Lung (tissue), 12 donors: Measurements from ENCODE around the gene ZNF143. TPM values are rescaled to one million over a fixed set of nuclear protein-coding genes. Genes with fewer than 3 reads are reported as not detected.

Experiments used
- ATAC-seq: fragments of 200-7000 bp; cut with Tn5 transposase; one replicate; pipeline ENCODE4 v1.9.1; 2020; ENCODE audit warnings: moderate number of reproducible peaks; ENCODE audit not compliant: insufficient read depth, low FRiP score
- DNase-seq, 3 donors: peaks; one replicate each; pipeline ENCODE4 v3.0.0-alpha.2; 2013 to 2017
- H3K27ac ChIP-seq, 2 donors: one replicate each; pipeline ENCODE4 v1.5.1; 2013; ENCODE audit warnings: mild to moderate bottlenecking in 2 of 2, moderate library complexity in 2 of 2, control low read depth in 1 of 2, inconsistent platforms in 1 of 2, low read depth in 1 of 2, low read length in 1 of 2
- H3K27me3 ChIP-seq, 3 donors: one replicate each; pipeline ENCODE4 v1.5.1; 2013; ENCODE audit warnings: low read length in 2 of 3; ENCODE audit not compliant: control insufficient read depth in 3 of 3, insufficient read depth in 3 of 3
- H3K36me3 ChIP-seq, 4 donors: one replicate each; pipeline ENCODE4 v1.5.1; 2013; ENCODE audit warnings: low read length in 4 of 4, mild to moderate bottlenecking in 1 of 4, moderate library complexity in 1 of 4; ENCODE audit not compliant: control insufficient read depth in 4 of 4, insufficient read depth in 4 of 4
- H3K4me1 ChIP-seq, 5 donors: one replicate each; pipeline ENCODE4 v1.5.1; 2013; ENCODE audit warnings: low read length in 5 of 5, mild to moderate bottlenecking in 2 of 5, moderate library complexity in 1 of 5; ENCODE audit not compliant: control insufficient read depth in 5 of 5, insufficient read depth in 5 of 5
- H3K4me3 ChIP-seq: one replicate; pipeline ENCODE4 v1.5.1; 2013; ENCODE audit warnings: mild to moderate bottlenecking, control low read depth, moderate library complexity
- H3K9ac ChIP-seq, 2 donors: one replicate each; pipeline ENCODE4 v1.5.1; 2013; ENCODE audit warnings: low read length in 2 of 2, control low read depth in 1 of 2; ENCODE audit not compliant: insufficient read depth in 1 of 2
- H3K9me3 ChIP-seq, 4 donors: one replicate each; pipeline ENCODE4 v1.5.1; 2013; ENCODE audit warnings: low read length in 3 of 4, mild to moderate bottlenecking in 1 of 4, moderate library complexity in 1 of 4; ENCODE audit not compliant: control insufficient read depth in 4 of 4, insufficient read depth in 3 of 4
- WGBS, 2 donors: extraction: QIAGEN DNeasy Blood & Tissue Kit; methylation state at CpG; one replicate each; pipeline ENCODE4 v1.1.7; 2013; 5-methylcytosine and 5-hydroxymethylcytosine counted together
- polyA plus RNA-seq, 2 donors: library from polyadenylated mRNA; stranded (reverse); fragments of 200-250 nt; gene quantifications; one replicate each; pipeline ENCODE4 v1.2.1, GENCODE V29; 2013
- total RNA-seq, 2 donors: library from RNA; depleted of rRNA in 1 of 2; stranded (reverse); fragments of >200 nt in 1 of 2; gene quantifications; one replicate each; pipeline ENCODE4 v1.2.1, GENCODE V29; 2014 to 2021
- TF ChIP-seq, protein P1 (sequence below): IDR thresholded peaks from 2 replicates; pipeline ENCODE4 v1.5.1; 2012; ENCODE audit warnings: mild to moderate bottlenecking; ENCODE audit errors: control extremely low read depth, extremely low read depth
- donor health status: control.
- donor health status: control.
- donor health status: Bipolar disorder and iron deficiency.
- donor health status: healthy.
- donor health status: DM: yes; HTN: yes; CAD: no.

The ZNF143 gene
- total and polyA plus RNA-seq, 4 donors, result 9.7 to 32.2 (median 20.3) TPM

GRCh38 chr11:9473408-9473807, 12.6 kb downstream of the ZNF143 start:
- H3K9me3 ChIP-seq, result no peaks in the 10 kb centered on the region
- ATAC-seq (no peak), DNase-seq (no peak)
- H3K9ac ChIP-seq, result no peak overlapping the region
- peaks cover 5 to 32% (median 20%) of the 10 kb centered on the region in 4 donors for H3K36me3 ChIP-seq
- no peak overlapping the region for H3K27ac ChIP-seq
- H3K4me1 ChIP-seq, result peaks cover 0 to 3% (median 0%) of the 10 kb centered on the region in 5 donors
- TF ChIP-seq, protein P1, sequence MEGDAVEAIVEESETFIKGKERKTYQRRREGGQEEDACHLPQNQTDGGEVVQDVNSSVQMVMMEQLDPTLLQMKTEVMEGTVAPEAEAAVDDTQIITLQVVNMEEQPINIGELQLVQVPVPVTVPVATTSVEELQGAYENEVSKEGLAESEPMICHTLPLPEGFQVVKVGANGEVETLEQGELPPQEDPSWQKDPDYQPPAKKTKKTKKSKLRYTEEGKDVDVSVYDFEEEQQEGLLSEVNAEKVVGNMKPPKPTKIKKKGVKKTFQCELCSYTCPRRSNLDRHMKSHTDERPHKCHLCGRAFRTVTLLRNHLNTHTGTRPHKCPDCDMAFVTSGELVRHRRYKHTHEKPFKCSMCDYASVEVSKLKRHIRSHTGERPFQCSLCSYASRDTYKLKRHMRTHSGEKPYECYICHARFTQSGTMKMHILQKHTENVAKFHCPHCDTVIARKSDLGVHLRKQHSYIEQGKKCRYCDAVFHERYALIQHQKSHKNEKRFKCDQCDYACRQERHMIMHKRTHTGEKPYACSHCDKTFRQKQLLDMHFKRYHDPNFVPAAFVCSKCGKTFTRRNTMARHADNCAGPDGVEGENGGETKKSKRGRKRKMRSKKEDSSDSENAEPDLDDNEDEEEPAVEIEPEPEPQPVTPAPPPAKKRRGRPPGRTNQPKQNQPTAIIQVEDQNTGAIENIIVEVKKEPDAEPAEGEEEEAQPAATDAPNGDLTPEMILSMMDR, result no peak
- H3K4me3 ChIP-seq, result no peak overlapping the region
- H3K27me3 ChIP-seq, result no peaks in the 10 kb centered on the region

GRCh38 chr11:9479899-9480298, 19.1 kb downstream of the ZNF143 start:
- Histone ChIP-seq H3K36me3 (peaks cover 7 to 28% (median 18%) of the 10 kb centered on the region in 4 donors), H3K4me1 (no peaks in the 10 kb centered on the region), H3K9ac (no peak overlapping the region), H3K27me3 (no peaks in the 10 kb centered on the region), H3K4me3 (no peak overlapping the region), H3K9me3 (no peaks in the 10 kb centered on the region), H3K27ac (no peak overlapping the region)
- ATAC-seq (no peak), DNase-seq (no peak)
- WGBS, 2 donors, result 76 to 88% methylated on average over 2 of the region's 2 CpGs
- TF ChIP-seq, protein P1, result no peak

GRCh38 chr11:9489080-9489765, 28.4 kb downstream of the ZNF143 start:
- 93 to 96% methylated on average over 3 of the region's 3 CpGs for WGBS, 2 donors
- no peaks in the 10 kb centered on the region for H3K9me3 ChIP-seq
- H3K27ac ChIP-seq, result no peak overlapping the region
- no peak overlapping the region for H3K4me3 ChIP-seq
- DNase-seq (no peak), ATAC-seq (no peak)
- TF ChIP-seq, protein P1, result no peak
- H3K9ac ChIP-seq, result no peak overlapping the region
- no peaks in the 10 kb centered on the region for H3K4me1 ChIP-seq
- H3K27me3 ChIP-seq, result no peaks in the 10 kb centered on the region
- H3K36me3 ChIP-seq, result peaks cover 12 to 28% (median 18%) of the 10 kb centered on the region in 4 donors

DNA sequence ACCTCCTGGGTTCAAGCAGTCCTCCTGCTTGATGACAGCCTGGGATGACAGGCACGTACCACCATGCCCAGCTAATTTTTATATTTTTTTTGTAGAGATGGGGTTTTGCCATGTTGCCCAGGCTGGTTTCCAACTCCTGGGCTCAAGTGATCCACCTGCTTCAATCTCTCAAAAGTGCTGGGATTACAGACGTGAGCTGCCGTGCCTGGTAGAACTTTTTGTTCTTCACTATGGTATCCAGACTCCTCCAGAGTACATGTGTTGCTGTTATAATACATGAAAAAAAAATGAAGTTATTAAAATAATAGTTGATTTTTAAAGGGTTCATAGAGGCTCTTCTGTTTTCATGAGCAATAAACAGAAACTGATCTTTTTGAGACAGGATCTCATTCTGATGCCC, 29.6 kb downstream of the ZNF143 start:
- DNase-seq (no peak), ATAC-seq (no peak)
- Histone ChIP-seq H3K27ac (no peak overlapping the region), H3K36me3 (peaks cover 16 to 35% (median 21%) of the 10 kb centered on the region in 4 donors), H3K9ac (no peak overlapping the region), H3K27me3 (no peaks in the 10 kb centered on the region), H3K4me3 (no peak overlapping the region), H3K9me3 (no peaks in the 10 kb centered on the region), H3K4me1 (no peaks in the 10 kb centered on the region)
- TF ChIP-seq, protein P1, result no peak
- WGBS, 2 donors, result 96 to 98% methylated on average over 3 of the region's 3 CpGs
